VCaP (cell line): Measurements from ENCODE around the gene MAPT.
"Not testable (repeated sequence)": the region's sequence is repeated elsewhere in the genome, so short reads cannot be mapped to it uniquely, and the experiment has no call there.

Experiments used
- H3K27ac ChIP-seq: fragments of 450-650 bp; 2 replicates; pipeline ENCODE4 v1.5.1; 2017
- CTCF ChIP-seq: fragments of 450-650 bp; conservative IDR thresholded peaks from 2 replicates; pipeline ENCODE4 v1.5.1; 2017; ENCODE audit warnings: mild to moderate bottlenecking, moderate library complexity

MAPT gene

GRCh38 chr17:45851873-45852272, 42.5 kb upstream of the MAPT start:
- TF ChIP-seq CTCF, result no peak

DNA sequence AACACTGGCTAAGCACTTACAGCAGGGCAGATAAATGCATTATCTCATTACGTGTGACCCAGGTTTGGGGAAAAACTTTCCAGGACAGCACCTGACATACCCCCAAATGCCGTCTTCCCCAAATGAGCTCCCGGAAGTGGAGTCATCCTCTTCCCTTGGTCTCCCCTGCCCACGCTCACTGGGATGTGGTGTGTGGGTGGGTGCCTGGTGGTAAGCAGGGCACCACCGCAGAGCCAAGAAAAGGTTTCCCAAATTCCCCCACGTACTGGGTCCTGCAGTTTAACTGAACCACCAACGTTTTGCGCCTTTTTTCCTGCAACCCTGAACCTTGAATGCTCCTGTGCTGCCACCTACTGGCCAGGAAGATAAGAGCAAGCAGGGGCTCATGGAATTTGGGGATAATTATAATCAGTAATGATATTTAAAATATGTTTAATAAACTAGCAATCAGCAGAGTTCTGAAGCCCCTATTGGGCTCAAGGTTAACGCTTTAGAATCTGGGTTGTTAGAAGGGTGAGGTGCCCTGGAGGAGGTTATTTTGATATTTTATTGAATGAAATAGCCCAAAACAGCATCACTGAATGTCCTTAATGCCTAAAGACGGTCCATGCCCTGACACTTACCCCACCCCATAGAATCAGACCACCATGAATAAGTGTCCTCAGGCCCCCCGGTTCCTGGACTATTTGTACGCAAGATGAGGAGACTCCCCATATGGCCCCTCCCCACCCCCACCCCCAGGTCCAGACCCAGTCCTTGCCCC, 41.6 kb upstream of the MAPT start:
- H3K27ac ChIP-seq, result no peak overlapping the region
- peak; percentile 96 for TF ChIP-seq CTCF

More at GRCh38 chr17:45851873-45852272, 42.5 kb upstream of the MAPT start:
- H3K27ac ChIP-seq, result no peak overlapping the region

DNA sequence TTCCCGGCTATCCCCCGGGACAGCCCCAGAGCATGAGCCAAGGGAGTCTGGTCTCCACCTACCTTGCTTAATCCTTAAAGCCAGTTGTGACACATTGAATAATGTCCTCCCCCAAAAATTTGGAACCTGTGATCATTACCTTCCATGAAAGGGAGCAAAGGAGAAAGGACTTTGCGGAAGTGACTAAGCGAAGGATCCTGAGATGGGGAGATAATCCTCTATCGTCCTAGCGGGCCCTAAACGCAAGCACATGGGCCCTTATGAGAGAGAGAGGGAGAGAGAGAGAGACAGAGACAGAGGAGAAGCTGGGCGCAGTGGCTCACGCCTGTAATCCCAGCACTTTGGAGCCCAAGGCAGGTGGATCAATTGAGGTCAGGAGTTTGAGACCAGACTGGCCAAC, 40.1 kb upstream of the MAPT start:
- no peak overlapping the region for H3K27ac ChIP-seq
- TF ChIP-seq CTCF, result no peak

DNA sequence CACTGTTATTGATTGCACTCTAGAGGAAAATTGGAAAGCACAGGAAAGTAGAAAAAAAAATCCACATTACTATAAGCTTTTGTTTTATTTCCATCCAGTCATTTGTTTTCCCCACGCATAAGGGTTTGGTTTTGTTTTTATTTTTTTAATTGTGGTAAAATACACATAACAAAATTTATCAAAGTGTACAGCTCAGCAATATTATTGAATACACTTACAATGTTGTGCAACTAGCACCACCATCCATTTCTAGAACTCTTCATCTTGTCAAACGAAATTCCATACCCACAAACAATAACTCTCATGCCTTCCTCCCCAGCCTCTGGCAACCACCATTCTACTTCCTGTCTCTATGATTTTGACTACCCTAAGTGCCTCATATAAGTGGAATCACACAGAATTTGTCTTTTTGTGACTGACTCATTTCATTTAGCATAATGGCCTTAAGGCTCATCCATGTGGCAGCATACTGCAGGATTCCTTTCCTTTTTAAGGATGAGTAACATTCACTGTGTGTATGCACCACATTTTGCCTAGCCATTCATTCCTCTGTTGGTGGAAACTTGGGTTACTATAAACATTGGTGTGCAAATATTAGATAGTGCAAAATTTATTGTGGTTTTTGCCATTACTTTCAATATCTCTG, 38.5 kb upstream of the MAPT start:
- no peak overlapping the region for H3K27ac ChIP-seq
- TF ChIP-seq CTCF, result no peak

DNA sequence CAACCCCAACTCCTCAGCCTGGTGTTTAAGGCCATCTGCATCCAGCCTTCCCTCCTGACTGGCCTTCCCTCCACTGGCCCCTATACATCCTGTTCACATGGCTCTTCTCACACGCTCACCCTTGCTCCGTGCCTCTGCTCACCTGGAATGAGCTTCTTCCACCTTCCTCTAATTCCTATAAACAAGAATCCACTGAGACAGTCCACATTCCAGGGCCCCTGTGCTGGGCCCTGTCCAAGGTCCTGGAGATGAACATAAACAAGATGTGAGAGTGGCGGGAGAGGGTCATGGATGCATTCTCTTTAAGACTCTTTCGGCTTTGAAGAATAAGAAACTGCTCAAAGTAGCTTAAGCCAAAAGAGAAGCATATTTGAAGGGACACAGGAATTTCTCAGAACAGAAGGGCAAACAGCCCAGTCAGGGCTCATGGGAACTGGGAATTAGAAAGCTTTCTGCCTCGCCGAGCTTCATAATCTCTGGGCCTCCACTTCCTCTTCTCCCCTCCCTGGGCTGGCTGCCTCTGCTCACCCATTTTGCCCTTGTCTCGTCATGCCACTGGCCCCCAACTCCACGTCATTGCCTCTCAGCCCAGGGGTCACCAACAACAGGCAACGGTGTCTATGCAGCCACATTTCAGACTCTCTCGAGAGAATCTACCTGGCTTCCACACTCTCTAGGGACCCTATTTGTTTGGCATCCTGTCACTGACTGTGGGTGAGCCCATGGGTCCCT, 36.2 kb upstream of the MAPT start:
- TF ChIP-seq CTCF, result no peak
- no peak overlapping the region for H3K27ac ChIP-seq

DNA sequence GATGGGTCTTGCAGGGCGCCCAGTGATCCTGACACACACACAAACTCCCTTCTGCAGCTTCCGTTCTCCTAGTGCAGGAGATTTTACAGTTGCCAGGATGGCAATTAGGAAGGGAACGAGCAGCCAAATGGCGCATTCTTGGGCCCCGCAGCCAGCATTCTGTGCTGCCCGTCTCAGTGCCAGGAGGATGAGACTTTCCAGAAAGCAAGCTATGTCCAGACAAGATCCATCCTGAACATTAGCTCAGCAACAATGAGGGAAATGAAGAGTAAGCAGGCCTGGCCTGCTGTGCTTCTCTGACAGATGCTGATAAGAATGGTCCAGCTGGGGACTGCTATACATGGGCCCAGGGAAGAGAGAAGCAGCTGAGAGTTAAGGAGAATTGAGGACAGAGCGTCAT, 33.2 kb upstream of the MAPT start:
- TF ChIP-seq CTCF, result no peak
- H3K27ac ChIP-seq, result no peak overlapping the region

GRCh38 chr17:45862127-45862526, 32.2 kb upstream of the MAPT start:
- not testable (repeated sequence) for H3K27ac ChIP-seq
